GM19035 (cell line): ENCODE measurements around the gene CYP4Z1.
"Not testable (repeated sequence)": the region's sequence is repeated elsewhere in the genome, so short reads cannot be mapped to it uniquely, and the experiment has no call there.

Experiments used
- ATAC-seq: cut with Tn5 transposase; IDR thresholded peaks from one replicate; pipeline ENCODE4 v1.9.1; 2021; ENCODE audit not compliant: unreplicated experiment

The CYP4Z1 gene

DNA sequence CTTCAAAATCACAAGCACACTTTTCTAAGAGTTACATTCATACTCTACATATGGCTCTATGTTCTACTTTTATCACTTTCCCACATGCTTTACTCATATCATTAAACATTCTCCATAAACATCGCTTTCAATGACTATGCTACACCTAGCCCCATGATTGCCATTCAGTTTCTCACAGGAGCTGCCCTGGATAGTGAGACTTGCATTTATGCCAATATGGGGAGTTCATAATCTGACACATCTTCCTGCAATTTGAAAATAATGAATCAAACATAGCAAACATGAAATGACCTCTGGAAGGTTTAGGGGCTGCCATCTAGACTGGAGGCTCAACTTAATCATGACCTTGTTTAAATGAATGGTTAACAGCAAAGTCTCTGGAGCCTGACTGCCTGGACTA is 61.2 kb downstream of the CYP4Z1 start:
- ATAC-seq = no peak

DNA sequence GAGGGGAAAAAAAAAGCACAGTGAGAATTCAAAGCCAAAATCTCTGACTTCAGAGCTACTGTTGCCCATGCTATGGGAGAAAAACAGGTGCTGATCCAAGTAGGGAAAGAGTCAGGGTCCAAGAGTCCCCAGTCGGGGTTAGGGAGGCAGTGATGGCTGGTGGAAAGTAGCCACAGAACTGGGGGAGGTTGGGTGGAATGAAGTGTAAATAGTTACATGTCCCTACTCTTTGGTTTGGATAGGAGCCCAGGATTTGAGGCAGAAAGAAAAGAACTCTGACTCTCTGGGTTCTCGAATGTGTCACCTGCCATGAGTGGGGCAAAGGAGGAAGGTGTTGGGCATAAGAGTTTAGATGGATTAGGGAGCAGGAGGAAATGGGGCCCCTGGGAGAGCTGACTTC is 61.8 kb downstream of the CYP4Z1 start:
- not testable (repeated sequence) for ATAC-seq

DNA sequence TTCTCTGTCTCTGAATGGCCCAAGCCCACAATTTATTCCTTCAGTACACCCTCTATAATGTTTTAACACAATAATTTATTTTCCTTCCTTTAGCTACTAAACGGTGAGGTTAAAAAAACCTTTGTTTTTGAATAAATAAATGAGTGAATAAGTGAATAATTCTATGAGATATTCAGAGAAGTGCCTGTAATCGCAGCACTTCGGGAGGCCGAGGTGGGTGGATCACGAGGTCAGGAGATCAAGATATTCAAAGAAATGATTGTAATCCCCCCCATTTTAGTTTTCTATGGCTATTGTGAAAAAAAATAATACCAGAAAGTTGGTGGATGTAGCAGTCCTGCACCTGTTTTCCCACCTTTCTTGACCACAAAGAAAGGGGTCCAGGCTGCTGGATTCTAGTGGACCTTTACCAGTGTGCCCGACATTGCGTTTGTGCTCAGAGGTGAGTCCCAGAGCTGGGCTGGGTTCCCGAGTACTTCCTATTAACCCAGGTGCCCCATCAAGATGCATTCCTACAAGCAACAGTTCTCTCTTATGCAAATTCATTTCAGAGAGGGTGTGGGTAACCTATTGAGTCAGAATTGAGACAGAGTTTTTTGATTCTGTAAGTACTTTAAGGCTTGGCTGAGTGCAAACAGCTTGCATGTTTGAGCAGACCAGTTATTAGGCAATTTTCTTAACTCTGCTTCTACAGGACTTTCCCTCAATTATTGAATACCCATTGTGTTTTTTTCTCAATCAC is 62.6 kb downstream of the CYP4Z1 start:
- not testable (repeated sequence) for ATAC-seq

DNA sequence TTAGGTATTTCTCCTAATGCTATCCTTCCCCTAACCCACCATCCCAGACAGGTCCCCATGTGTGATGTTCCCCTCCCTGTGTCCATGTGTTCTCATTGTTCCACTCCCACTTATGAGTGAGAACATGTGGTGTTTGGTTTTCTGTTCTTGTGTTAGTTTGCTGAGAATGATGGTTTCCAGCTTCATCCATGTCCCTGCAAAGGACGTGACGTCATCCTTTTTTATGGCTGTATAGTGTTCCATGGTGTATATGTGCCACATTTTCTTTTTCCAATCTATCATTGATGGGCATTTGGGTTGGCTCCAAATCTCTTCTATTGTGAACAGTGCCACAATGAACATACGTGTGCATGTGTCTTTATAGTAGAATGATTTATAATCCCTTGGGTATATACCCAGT is 65.6 kb downstream of the CYP4Z1 start:
- not testable (repeated sequence) for ATAC-seq

DNA sequence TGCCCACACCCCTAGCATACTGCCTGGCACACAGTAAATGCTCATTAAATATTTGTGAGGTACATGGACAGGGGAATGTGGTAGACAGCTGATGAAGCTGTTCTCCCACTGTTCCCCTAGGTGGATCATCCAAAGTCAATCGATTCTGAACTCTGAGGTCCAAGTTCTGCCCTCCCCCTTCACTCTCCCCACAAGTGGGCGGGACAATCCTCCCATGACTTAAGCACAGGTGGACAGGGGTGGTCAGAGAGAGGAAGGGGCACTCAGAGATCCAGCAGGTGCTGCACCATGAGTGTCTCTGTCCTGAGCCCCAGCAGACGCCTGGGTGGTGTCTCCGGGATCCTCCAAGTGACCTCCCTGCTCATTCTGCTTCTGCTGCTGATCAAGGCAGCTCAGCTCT is 70.2 kb downstream of the CYP4Z1 start, which contains the start of gene CYP4A22:
CYP4A22 (plus strand) TSS at position 244 of the 400 bp plus-strand sequence; CDS start at position 289, 45 bp downstream.
- ATAC-seq = no peak

DNA sequence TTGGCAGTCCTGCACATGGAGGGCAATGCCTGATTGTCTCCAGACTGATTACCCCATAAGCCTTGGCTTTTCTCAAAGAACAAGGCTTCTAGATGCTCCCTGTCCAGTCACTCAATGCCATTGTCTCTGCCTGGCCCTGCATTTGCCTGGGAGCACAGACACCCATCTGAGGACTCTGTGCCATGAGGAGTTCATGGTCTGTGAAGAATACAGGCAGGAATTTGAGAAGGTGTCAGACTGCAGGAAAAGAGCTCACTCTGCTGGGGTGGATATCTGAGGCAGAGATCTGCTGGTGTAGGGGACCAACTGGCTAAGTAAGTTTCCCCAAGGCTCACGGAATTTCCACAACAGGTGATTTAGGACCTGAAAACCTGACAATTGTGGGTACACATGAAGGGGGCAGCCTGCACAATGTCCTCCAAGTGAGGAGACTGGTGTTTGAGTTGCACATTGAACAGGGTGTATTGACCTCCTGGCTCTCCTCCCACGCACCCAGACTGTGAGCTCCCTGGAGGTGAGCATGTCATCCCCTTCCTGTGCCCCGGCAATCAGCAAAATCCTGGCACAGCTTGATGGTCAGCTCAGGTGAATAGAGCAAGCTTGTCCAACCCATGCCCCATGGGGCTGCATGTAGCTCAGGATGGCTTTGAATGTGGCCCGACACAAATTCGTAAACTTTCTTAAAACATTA is 71.0 kb downstream of the CYP4Z1 start:
- no peak for ATAC-seq

DNA sequence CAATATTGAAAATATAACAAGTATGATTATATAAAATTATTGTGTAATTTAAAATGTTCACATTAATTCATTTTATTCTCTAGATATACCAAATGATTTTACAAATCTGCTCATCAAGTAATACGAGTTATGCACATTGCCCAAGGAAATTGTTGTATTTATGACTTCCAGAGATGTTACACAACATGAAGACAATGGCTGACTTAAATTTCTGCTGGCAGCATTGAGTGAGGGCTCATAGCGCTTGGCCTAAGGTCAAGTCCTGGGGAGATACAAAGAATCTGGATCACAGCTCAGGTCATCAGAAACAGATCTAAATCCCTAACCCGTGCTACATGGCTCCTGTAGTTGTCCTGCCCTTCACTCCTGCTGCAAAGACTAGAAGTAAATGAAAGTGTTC is 73.3 kb downstream of the CYP4Z1 start:
- not testable (repeated sequence) for ATAC-seq

DNA sequence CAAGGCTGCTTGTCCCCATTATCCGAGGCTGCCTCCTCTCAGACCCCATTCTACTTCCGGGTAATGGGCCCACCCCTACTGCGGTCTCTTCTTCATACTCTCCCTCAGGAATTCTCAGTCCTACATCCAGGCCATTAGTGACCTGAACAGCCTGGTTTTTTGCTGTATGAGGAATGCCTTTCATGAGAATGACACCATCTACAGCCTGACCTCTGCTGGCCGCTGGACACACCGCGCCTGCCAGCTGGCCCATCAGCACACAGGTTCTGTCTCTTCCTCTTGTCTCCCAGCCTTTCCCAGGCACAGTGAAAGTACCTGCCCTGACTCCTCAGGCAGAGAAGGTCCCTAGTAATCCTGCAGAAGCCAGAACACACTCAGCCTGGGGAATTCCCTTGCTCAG is 76.6 kb downstream of the CYP4Z1 start:
- not testable (repeated sequence) for ATAC-seq

DNA sequence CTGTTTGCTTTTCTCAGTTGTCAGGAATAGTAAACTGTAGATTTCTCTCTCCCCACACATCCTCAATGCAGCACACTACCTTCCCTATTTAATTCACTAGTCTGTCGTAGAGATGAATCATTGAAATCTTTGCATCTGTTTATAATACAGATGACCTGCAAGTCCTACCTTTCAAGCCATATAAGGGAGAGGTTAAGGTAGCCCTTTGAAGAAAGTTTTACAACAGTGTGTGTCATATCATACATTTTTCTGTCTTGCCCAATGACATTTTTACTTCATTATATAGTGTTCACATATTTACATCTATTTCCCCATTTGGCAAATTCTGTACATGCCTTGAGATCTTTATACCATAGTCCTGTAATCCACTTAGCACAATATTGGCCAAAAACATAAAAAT is 79.5 kb downstream of the CYP4Z1 start:
- ATAC-seq = not testable (repeated sequence)

DNA sequence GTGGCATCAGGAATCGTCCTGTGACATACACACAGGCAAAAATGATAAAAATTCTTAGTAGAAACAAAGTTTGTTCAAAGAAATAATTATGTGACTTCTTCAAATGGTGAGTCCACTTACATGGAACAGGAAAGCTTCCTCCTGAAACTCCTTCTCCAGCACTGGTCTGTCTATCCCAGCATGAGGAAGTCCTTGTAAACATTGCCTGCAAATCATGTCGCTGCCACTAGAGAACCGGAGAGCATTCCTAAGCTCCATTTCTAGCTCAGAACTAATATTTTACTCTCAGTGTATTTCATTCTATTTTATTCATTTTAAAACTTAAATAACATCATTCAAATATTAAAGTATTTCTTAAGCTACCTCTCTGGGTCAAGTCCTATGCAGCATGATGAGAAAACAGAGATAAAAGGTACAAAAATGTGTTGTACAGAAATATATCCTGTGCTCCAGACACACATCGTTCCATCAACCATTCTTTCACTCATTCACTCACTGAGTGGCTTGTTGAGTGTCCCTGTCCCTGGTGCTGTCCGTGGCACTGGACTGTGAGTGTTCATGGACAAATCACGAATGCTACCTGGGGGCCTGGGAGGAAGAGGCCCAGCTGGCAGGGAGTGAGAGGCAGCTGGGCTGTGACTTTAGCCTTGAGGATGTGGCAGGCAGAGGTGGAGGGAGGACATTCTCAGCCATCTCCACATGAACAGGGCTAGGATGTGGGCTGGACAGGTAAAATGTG is 80.2 kb downstream of the CYP4Z1 start:
- no peak for ATAC-seq

DNA sequence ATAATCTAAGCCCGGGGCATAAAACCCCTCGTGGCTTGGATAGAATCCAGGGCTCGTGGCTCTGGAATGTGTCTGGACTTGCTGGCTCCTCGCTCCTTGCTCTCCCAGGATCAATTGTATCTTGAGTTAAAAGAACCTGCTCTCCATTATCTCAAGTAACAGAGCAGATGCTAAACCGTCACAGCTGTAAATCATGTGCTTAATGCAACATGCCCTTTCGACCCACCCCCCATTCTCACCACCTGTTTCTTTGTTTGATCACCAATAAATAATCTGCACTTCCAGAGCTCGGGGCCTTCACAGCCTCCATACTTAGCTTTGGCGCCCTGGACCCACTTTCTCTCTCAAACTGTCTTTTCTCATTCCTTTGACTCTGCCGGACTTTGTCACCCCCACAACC is 82.1 kb downstream of the CYP4Z1 start:
- not testable (repeated sequence) for ATAC-seq

DNA sequence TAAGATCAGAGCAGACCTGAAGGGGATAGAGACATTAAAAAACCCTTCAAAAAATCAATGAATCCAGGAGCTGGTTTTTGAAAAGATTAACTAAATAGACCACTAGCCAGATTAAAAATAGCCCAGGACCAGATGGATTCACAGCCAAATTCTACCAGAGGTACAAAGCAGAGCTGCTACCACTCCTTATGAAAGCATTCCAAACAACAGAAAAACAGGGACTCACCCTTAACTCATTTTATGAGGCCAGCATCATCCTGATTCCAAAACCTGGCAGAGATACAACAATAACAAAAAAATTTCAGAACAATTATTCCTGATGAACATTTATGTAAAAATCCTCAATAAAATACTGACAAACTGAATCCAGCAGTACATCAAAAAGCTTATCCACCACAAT is 89.4 kb downstream of the CYP4Z1 start:
- not testable (repeated sequence) for ATAC-seq

DNA sequence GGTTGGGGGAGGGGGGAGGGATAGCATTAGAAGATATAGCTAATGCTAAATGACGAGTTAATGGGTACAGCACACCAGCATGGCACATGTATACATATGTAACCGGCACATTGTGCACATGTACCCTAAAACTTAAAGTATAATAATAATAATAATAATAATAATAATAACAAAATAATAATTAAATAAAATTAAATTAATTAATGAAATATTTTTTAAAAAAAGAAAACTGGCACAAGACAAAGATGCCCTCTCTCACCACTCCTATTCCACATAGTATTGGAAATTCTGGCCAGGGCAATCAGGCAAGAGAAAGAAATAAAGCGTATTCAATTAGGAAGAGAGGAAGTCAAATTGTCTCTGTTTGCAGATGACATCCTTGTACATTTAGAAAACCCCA is 90.9 kb downstream of the CYP4Z1 start:
- ATAC-seq = not testable (repeated sequence)

DNA sequence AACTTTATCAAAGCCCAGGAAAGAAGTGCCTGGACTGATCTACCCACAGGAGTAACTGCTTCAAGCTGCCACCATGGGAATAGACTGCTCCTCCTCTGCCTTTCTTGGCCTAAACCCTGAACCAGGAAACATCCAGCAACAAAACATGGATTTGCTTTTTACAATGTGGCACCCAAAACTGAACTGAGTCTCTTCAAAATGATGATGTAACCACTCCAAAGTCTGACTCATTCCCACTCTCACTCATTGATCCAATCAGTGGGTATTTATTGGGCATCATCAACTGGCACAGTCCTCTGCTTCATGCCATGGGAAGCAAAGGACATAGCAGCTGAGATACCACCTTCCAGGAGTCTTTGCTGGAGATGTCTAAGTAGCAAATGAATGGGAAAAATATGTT is 93.7 kb downstream of the CYP4Z1 start:
- ATAC-seq = no peak

DNA sequence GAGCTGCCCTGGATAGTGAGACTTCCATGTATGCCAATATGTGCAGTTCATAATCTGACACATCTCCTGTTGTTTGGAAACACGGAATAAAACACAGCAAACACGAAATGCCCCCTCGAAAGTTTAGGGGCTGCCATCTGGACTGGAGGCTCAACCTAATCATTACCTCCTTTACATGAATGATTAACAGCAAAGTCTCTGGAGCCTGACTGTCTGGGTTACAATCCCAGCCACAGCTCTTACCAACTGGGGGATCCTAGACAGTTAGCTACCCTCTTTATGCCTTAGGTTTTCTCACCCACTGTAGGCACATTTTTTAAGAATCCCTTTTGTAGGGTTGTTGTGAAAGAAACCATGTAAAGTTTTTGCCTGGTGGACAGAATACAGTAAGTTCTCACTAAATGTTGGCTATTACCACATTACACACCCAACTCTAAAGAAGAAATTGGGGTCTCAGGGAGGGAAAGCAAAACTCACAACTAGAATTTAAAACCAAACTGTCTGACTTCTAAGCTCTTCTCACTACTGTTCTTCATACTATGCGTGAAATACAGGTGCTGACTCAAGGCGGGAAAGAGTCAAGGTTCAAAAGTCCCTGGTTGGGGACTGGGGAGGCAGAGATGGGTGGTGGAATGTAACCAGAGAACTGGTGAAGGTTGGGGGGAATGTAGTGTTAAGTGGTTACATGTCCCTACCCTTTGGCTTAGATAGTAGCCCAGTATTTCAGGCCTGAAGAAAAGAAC is 94.4 kb downstream of the CYP4Z1 start:
- ATAC-seq = no peak

DNA sequence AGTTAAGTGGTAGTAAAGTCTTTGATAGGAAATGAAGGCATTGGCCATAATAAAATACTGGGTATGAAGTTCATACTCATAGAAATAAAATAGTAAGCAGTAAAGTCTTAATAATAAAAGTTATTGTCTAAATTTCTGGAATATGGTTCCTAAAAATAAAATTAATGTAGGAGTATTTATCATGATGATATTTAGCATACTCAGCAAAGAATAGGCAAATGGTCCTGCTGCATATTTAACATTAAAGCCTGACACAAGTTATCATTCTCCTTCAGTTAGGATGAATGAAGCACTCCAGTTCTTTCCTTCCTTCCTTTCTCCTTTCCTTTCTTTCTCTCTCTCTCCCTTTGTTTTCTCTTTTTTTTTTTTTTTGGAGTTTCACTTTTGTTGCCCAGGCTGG is 97.5 kb downstream of the CYP4Z1 start:
- no peak for ATAC-seq
